Renal cortex interstitium (tissue), 11 donors: ENCODE results near the gene KIF13A. TPM values are rescaled to one million over a fixed set of nuclear protein-coding genes. Genes with fewer than 3 reads are reported as not detected.
"Not testable (repeated sequence)": the region's sequence is repeated elsewhere in the genome, so short reads cannot be mapped to it uniquely, and the experiment has no call there.

Source experiments
- DNase-seq, 11 donors: peaks; one replicate each; pipeline ENCODE4 v3.0.0-alpha.2; 2013; ENCODE audit warnings: low read depth in 9 of 11, low spot score in 4 of 11; ENCODE audit errors: extremely low read depth in 1 of 11
- polyA plus RNA-seq, 3 donors: library from polyadenylated mRNA; unstranded; fragments of 120-200 nt; gene quantifications; one replicate each; pipeline ENCODE4 v1.2.1, GENCODE V29; 2013; ENCODE audit not compliant: insufficient read length in 3 of 3

KIF13A gene
- polyA plus RNA-seq, 3 donors: 34.1 to 40.0 (median 34.6) TPM

DNA sequence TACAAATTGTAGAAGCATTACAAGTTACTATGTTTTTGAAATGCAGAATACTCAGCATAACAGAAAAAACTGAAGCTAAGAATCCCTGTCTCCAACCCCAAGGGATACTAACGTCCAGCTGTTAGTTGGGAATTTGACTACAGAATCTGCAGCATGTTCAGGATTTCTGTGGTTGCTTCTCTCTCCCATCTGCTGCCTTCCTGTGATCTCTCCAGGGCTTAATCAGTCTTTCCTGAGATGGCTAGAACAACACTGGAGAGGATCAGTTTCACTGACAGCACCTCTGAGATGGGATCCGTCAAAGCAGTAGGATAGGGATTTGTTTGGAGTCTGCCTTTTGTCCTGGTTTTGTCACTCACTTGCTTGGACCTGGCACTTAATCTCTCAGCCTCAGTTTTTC, 207.4 kb downstream of the KIF13A start:
- DNase-seq: no peak

DNA sequence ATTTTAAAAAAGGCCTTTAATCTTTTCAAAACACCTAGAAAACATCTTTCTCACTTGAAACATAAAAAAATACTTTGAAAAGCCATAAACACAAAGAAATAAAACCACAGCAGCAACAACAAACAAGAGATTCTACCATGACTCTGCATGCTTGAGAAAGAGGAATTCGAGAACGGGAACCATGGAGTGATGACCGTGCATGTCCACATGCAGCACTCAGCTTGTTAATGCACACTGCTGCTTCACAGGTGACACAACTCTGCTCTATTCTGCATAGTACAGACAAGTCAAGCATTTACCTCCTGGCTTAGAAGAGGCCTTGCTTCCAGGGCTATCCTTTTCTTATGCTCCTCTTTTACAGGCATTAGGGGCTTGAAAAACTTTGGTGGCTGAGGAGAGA, 215.8 kb downstream of the KIF13A start:
- DNase-seq: no peak

DNA sequence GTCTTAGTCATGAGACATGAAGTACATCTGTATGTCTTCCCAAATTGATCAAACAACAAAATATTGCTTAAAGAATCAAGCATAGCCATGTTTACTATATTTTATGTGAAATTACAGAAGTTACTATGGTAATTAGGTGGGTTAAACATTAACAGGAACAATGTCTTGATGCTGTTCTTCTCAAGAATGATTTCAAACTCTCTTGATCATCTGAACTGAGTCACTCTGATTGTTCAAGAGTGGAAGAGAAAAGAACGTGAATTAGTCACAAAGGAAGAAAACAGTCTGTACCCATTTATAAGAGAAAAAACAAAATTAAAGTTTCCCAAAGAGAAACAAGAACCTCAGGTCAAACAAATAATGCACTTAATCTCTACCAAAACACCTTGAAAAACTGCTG, 218.6 kb downstream of the KIF13A start:
- no peak for DNase-seq

GRCh38 chr6:17768388-17768787, 219.0 kb downstream of the KIF13A start:
- peak in 8 of 11 donors; percentile 5 to 37 (median 19) for DNase-seq

DNA sequence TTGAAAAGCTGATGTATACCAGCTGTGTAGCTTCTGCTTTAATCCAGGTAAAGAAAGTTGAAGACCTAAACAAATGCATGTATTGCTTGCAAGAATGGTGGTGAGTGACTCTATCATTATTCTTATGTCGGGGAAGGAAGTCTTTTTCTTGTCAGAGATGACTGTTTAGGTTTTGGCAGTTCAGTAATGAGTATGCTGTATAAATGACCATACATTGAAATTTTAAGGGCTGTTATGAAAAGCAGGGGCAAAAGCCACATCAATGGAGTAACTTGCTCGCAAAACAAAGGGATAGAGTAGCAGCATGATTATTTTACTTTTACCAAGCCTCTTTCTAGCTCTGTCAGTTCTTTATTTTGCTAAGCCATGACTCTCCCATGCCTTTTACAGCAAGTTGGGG, 224.8 kb downstream of the KIF13A start:
- no peak for DNase-seq

- DNase-seq: no peak
Measured at GRCh38 chr6:17758119-17758518, 229.3 kb downstream of the KIF13A start.

DNA sequence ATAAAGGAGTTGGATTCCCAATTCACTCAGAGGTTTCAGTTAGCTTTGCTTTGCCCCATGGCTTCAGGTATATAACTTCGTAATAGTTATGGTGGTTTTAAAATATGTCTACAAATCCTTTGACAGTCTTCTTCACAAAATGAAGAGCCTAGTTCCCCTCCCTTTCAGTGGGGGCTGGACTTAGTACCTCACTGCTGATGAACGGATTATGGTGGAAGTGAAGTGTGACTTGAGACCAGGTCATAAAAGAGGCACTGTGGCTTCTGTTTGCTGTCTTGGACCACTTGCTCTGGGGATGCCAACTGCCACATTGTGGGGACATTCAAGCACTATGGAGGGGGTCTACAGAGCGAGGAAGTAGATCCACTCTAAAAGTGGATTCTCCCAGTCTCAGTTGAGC, 233.2 kb downstream of the KIF13A start:
- no peak for DNase-seq

DNA sequence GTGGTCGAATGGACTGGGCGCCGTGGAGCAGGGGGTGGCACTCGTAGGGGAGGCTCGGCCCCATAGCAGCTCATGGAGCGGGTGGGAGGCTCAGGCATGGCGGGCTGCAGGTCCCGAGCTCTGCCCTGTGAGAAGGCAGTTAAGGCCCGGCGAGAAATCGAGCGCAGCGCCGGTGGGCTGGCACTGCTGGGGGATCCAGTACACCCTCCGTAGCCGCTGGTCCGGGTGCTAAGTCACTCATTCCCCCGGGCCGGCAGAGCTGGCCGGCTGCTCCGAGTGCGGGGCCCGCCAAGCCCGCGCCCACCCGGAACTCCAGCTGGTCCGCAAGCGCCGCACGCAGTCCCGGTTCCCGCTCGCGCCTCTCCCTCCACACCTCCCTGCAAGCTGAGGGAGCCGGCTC, 242.1 kb downstream of the KIF13A start:
- not testable (repeated sequence) for DNase-seq

DNA sequence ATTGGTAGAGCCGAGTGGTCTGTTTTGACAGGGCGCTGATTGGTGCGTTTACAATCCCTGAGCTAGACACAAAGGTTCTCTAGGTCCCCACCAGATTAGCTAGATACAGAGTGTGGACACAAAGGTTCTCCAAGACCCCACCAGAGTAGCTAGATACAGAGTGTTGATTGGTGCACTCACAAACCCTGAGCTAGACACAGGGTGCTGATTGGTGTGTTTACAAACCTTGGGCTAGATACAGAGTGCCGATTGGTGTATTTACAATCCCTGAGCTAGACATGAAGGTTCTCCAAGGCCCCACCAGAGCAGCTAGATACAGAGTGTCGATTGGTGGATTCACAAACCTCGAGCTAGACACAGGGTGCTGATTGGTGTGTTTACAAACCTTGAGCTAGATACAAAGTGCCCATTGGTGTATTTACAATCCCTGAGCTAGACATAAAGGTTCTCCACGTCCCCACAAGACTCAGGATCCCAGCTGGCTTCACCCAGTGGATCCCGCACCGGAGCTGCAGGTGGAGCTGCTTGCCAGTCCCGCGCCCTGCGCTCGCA, 242.6 kb downstream of the KIF13A start:
- DNase-seq: not testable (repeated sequence)

GRCh38 chr6:17744019-17744756, 243.2 kb downstream of the KIF13A start:
- no peak for DNase-seq

GRCh38 chr6:17741507-17741906, 245.9 kb downstream of the KIF13A start:
- no peak for DNase-seq

DNA sequence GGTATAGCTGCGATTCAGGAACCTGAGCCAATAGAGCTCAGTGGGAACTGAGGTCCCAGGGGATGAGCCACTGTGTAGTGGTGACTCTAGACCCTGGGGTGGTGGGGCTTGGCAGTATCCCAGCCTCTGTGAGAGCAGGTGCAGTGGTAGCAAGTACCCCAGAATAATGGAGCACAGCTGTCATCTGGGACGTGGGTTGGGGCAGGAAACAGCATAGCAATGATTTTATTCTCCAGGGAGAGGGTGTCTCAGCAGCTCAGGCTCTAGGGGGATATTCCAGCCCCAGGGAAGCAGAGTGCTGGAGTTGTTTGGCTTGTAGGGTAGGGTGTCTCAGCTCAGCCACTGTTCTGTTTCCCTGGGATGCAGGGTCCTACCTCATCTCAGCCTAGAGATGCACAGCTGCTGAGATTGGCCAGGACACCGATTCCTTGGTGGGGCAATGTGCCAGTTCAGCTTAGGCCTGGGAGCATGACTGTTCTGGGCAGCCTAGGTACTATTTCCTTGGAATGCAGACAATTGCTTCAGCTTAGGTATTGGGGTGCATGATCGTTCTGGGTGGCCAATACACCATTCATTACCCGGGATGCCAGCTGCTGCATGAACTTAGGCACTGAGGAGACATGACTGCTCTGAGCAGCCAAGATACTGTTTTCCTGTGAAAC, 246.7 kb downstream of the KIF13A start:
- no peak for DNase-seq

DNA sequence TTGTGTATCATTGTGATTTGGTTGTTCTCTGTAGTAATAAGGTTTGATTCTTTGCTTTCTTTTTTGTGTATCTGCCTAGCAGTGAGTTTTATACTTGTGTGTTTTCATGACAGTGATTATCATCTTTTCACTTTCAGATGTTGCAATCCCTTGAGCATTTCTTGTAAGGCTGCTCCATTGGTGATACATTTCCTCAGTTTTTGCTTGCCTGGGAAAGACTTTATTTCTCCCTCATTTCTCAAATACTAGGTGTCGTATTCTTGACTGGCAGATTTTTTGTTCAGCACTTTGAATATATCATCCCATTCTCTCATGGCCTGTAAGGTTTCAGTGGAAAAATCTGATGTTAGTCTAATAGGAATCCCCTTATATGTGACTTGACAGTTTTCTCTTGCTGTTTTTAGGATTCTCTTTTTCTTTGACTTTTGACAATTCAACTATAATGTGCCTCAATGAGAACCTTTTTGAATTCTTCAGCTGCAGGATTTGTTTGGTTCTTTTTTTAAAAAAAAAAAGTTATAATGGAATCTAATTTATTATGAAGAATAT, 249.7 kb downstream of the KIF13A start:
- no peak for DNase-seq

DNA sequence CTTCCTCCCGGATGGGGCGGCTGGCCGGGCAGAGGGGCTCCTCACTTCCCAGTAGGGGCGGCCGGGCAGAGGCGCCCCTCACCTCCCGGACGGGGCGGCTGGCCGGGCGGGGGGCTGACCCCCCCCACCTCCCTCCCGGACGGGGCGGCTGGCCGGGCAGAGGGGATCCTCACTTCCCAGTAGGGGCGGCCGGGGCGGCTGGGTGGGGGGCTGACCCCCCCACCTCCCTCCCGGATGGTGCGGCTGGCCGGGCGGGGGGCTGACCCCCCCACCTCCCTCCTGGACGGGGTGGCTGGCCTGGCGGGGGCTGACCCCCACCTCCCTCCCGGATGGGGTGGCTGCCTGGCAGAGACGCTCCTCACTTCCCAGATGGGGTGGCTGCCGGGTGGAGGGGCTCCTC, 252.1 kb downstream of the KIF13A start:
- not testable (repeated sequence) for DNase-seq

DNA sequence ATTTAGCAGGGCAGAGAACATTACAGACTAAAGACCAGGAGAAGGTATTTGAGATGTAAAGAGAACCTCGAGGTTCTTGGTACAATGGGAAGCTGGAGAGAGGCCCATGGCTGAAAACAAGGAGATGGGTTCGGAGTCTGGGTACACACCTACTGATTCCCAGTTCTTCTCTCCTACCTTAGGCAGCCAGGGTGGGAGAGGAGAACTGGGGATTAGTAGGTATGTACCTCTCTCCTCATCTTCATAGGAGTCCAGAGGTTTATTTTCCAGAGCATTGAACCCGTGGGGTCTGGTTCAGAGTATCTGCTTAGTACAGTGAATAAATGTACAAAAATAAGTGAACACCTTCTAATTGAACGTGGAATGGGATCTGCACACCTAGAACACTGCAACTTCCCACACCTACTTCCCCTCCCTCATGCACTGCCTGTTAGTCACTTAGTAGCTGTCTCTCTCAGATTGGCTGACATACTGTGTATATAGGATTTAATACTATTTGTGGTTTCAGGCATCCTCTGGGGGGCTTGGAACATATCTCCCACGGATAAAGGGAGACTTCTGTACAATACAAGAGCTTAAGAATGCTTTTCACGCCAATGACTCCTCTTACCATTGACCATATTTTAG, 257.2 kb downstream of the KIF13A start:
- DNase-seq: no peak

DNA sequence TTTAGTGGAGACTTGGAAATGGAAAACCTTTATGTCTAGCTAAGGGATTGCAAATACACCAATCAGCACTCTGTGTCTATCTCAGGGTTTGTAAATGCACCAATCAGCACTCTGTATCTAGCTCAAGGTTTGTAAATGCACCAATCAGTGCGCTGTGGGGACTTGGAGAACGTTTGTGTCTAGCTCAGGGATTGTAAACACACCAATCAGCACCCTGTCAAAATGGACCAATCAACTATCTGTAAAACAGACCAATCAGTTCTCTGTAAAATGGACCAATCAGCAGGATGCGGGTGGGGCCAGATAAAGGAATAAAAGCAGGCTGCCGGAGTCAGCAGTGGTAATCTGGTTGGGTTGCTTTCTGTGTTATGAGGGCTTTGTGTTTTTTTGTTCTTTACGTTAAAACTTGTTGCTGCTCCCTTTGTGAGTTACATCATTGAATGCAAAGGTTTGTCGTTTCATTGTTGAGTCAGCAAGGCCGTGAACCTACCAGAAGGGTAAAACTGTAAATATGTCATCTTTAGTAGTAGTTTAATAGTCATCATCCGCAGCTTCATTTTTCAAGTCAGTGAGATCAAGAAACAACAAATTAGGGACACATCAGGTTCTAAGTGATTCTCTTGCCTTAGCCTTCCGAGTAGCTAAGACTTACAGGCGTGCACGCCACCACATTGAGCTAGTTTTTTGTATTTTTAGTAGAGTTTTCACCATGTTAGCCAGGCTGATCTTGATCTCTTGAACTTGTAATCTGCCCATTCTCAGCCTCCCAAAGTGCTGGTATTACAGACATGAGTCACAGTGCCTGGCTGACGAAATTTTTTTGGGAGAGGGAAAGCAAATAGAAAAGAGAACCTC, 258.0 kb downstream of the KIF13A start:
- DNase-seq: no peak

- DNase-seq: no peak
Measured at GRCh38 chr6:17728551-17729222, 258.7 kb downstream of the KIF13A start.

- peak in 10 of 11 donors; percentile 42 to 83 (median 63) for DNase-seq
Measured at GRCh38 chr6:17725083-17725482, 262.4 kb downstream of the KIF13A start.
